ENCODE results near the gene HELZ2.

Gene HELZ2

DNA sequence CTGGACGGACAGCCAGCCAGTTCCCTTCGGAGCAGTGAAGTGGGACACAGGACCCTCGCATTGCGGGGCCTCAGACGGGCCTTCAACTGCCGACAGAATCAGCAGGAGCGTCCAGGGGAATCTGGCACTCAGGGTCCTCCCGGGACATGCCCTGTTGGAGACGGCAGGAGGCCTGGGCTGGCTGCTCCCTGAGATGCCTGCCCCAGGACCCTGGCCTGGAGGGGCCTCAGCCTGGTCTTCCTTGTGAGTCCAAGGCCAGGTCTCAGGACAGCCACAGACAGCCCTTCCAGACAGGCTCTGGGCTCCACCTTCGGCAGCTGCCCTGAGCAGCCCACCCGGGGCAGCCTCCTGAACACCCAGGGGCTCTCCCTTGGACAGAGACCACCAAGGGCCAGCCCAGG, 14.6 kb upstream of the HELZ2 start:
- Histone ChIP-seq H3K27ac (ENCODE audit: low read length) (no peak overlapping the region), H3K4me3 (ENCODE audit: low read length) (no peak overlapping the region), H3K4me1 (ENCODE audit: control insufficient read depth, insufficient read depth, low read length) (no peaks in the 10 kb centered on the region), H3K27me3 (ENCODE audit: control insufficient read depth, insufficient read depth, low read length) (no peaks in the 10 kb centered on the region), H3K9me3 (ENCODE audit: control insufficient read depth, insufficient read depth, low read length) (no peaks in the 10 kb centered on the region), H3K36me3 (ENCODE audit: control insufficient read depth, insufficient read depth, low read length) (peaks cover 18% of the 10 kb centered on the region)
- no peak for DNase-seq (ENCODE audit: low read depth, low spot score)
- WGBS (ENCODE audit: insufficient coverage, insufficient read length), result no CpG with 5 or more reads among the region's 11 CpGs

DNA sequence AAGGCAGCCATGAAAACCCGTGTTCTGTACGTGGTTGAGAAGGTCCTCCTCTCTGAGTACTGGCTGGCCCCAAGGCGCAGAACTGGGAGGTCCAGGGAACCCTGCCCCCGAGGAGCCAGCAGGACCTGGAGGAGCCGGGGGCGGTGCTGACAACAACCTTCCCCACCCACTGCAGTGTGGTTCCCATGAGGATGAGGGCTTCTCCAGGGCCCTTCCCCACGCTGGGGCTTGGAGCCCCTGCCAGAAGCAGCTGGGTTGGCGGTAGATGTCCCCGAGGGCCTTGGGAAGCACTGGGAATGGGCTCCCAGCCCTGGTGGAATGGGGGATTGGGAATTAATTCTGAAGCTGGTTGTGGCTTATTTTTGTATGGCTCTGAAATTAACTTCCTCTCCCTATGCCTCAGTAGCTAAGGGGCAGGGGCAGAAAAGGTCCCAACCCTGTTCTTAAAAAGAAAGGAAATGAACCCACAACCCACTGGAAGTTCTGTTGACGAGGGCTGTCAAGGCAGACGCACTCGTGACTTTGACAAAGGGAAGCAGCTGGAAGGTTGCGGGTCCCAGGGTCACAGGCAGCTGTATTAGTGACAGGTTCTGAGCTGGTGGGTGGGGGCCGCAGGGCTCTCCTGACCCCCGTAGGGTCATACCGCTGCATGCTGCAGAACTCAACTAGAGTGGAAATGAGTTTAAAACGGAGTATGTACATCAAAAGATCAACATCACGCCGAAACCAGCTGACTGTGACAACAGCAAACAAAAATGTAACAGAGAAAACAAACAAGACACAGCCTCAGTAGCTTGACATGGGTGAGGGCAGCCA, 13.9 kb upstream of the HELZ2 start:
- no peak overlapping the region for H3K27ac ChIP-seq (ENCODE audit: low read length)
- whole genome bisulfite sequencing (ENCODE audit: insufficient coverage, insufficient read length), result no CpG with 5 or more reads among the region's 19 CpGs
- no peaks in the 10 kb centered on the region for H3K27me3 ChIP-seq (ENCODE audit: control insufficient read depth, insufficient read depth, low read length)
- peaks cover 18% of the 10 kb centered on the region for H3K36me3 ChIP-seq (ENCODE audit: control insufficient read depth, insufficient read depth, low read length)
- no peaks in the 10 kb centered on the region for H3K4me1 ChIP-seq (ENCODE audit: control insufficient read depth, insufficient read depth, low read length)
- H3K9me3 ChIP-seq (ENCODE audit: control insufficient read depth, insufficient read depth, low read length), result no peaks in the 10 kb centered on the region
- no peak for DNase-seq (ENCODE audit: low read depth, low spot score)
- H3K4me3 ChIP-seq (ENCODE audit: low read length), result no peak overlapping the region

DNA sequence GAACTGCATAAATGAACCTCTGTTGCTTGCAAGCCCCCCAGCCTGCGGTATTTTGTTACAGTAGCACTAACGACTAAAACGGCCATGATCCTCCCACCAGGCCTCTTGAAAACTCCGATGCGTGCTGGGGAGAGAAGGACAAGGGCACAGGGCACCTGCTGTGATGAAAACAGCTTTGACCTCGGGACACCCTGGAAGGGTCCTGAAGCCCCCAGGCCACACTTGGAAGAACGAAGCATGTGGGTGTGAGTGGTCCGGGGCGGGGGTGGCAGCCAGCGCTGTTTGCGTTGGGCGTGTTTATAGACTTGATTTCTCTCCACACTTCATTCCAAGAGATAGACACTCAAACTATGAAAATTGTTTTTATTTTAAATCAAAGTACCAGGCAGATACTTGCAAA, 13.2 kb upstream of the HELZ2 start:
- Histone ChIP-seq H3K4me3 (ENCODE audit: low read length) (no peak overlapping the region), H3K27me3 (ENCODE audit: control insufficient read depth, insufficient read depth, low read length) (no peaks in the 10 kb centered on the region), H3K4me1 (ENCODE audit: control insufficient read depth, insufficient read depth, low read length) (no peaks in the 10 kb centered on the region), H3K9me3 (ENCODE audit: control insufficient read depth, insufficient read depth, low read length) (no peaks in the 10 kb centered on the region), H3K27ac (ENCODE audit: low read length) (no peak overlapping the region), H3K36me3 (ENCODE audit: control insufficient read depth, insufficient read depth, low read length) (peaks cover 16% of the 10 kb centered on the region)
- no CpG with 5 or more reads among the region's 12 CpGs for WGBS (ENCODE audit: insufficient coverage, insufficient read length)
- DNase-seq (ENCODE audit: low read depth, low spot score), result no peak

DNA sequence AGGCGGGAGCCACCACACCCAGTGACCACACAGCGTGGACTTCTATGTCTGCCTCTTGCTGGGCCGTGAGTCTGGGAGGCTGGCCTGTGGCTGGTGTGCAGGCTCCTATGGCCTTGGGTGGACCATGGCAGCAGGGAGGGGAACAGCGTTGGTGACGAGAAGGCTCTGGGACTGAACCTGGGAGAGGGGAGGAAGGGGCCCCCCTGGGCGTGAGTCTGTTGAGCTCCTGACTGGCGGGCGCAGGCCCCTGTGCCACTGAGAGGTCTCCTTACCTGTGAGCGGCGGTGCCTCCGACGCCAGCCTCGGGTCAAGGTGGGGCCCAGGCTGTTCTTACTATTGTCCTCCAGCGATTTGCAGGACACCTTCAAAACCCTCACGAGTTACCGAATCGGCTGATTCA, 12.8 kb upstream of the HELZ2 start:
- Histone ChIP-seq H3K27ac (ENCODE audit: low read length) (no peak overlapping the region), H3K4me3 (ENCODE audit: low read length) (no peak overlapping the region), H3K4me1 (ENCODE audit: control insufficient read depth, insufficient read depth, low read length) (no peaks in the 10 kb centered on the region), H3K36me3 (ENCODE audit: control insufficient read depth, insufficient read depth, low read length) (peaks cover 14% of the 10 kb centered on the region), H3K27me3 (ENCODE audit: control insufficient read depth, insufficient read depth, low read length) (no peaks in the 10 kb centered on the region), H3K9me3 (ENCODE audit: control insufficient read depth, insufficient read depth, low read length) (no peaks in the 10 kb centered on the region)
- no peak for DNase-seq (ENCODE audit: low read depth, low spot score)
- WGBS (ENCODE audit: insufficient coverage, insufficient read length), result no CpG with 5 or more reads among the region's 17 CpGs

DNA sequence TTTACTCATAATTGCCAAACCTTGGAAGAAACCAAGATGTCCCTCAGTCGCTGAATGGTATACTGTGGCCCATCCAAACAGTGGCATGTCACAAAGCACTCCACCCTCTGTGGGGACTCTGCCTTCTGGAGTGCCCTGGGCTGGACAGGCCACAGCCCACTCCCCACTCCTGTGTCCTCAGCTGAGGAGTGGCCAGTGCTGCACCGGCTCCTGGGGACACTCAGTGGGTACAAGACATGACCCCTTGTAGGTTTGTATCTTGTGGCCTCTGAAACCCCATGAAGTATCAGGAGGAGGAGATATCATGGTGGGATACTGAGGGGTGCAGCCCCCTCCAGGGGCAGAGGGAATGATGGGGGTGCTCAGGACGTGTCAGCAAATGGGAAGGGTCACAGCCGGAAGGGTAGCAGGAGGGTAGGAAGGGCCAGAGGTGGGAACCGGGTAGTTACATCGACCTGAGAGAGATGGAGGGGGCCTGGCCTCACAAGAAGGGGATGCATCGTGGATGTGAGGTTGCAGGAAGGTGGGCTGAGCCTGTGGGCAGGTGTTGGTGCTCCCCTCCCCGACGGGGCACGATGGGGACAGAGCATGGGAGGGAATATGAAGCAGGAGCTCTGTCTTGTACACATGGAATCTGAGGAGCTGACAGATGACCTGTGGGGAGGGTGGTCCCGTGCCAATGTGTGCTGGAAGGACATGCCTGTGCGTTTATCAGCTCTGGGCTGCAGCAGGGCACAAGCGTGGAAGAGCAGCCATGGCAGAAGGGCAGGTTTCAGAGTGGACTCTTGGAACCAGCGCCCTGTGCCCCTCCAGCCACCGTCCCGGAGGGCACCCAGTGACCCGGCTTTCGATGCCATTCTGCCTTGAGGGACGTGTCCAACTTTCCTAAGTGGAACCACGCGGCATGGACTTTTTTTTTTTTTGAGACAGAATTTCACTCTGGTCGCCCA, 11.9 kb upstream of the HELZ2 start:
- no peak for DNase-seq (ENCODE audit: low read depth, low spot score)
- Histone ChIP-seq H3K36me3 (ENCODE audit: control insufficient read depth, insufficient read depth, low read length) (peaks cover 11% of the 10 kb centered on the region), H3K27me3 (ENCODE audit: control insufficient read depth, insufficient read depth, low read length) (no peaks in the 10 kb centered on the region), H3K4me3 (ENCODE audit: low read length) (no peak overlapping the region), H3K27ac (ENCODE audit: low read length) (no peak overlapping the region), H3K4me1 (ENCODE audit: control insufficient read depth, insufficient read depth, low read length) (no peaks in the 10 kb centered on the region), H3K9me3 (ENCODE audit: control insufficient read depth, insufficient read depth, low read length) (no peaks in the 10 kb centered on the region)
- WGBS (ENCODE audit: insufficient coverage, insufficient read length), result no CpG with 5 or more reads among the region's 22 CpGs

DNA sequence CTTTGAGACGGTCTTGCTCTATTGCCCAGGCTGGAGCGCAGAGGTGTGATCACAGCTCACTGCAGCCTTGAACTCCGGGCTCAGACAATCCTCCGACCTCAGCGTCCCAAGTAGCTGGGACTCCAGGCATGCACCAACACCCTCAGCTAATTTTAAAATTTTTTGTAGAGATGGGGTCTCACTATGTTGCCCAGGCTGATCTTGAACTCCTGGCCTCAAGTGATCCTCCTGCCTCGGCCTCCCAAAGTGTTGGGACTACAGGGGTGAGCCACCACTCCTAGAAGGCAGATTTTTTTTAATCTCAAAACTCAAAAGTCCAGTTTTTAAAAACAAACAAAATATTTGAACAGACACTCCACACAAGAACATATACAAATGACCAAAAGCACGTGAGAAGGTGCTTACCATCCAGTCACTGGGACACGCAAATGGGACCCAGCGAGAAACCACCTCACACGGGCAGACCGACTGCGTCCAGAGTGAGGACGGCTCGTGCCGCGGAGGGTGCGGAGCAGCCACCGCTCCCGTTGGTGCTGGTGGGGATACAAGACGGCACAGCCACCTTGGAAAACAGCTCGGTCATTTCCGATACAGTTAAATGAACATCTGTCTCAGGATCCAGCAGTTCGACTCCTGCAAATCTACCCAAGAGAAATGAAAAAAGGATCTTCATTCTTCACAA, 8.5 kb upstream of the HELZ2 start:
- Histone ChIP-seq H3K27me3 (ENCODE audit: control insufficient read depth, insufficient read depth, low read length) (no peaks in the 10 kb centered on the region), H3K9me3 (ENCODE audit: control insufficient read depth, insufficient read depth, low read length) (no peaks in the 10 kb centered on the region), H3K4me3 (ENCODE audit: low read length) (no peak overlapping the region), H3K27ac (ENCODE audit: low read length) (no peak overlapping the region), H3K36me3 (ENCODE audit: control insufficient read depth, insufficient read depth, low read length) (no peaks in the 10 kb centered on the region), H3K4me1 (ENCODE audit: control insufficient read depth, insufficient read depth, low read length) (no peaks in the 10 kb centered on the region)
- no CpG with 5 or more reads among the region's 23 CpGs for WGBS (ENCODE audit: insufficient coverage, insufficient read length)
- DNase-seq (ENCODE audit: low read depth, low spot score), result no peak

DNA sequence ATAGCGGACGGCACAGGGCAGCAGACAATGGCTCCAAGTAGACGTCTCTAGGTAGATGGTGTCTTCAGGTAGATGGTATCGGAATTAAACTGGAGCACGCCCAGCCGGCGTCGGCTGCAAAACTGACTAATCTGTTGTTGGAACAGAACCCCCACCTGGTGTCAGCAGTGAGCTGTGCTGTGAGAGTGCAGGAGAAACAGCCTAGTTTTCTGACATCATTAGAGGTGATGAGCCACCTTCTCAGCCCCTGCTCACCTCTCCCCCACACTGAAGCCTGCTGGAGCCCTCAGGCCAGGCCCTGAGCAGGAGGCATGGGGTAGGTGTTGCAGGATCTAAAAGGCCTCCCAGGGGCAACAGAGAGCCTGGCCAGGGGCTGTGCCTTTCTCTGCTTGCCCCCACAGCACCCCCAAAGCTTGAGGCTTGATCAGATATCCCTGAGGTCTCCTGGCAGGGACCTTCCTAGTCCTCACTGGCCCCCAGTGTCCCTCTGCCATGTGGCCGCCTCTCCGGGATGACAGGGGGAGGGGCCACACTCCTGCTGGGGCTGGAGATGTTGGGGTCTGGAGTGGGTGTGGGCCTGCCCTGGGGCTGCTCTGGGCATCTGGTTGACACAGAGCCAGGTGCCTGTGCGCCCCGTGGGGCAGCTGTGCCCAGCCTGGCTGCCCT, 6.9 kb upstream of the HELZ2 start:
- no peaks in the 10 kb centered on the region for H3K27me3 ChIP-seq (ENCODE audit: control insufficient read depth, insufficient read depth, low read length)
- H3K36me3 ChIP-seq (ENCODE audit: control insufficient read depth, insufficient read depth, low read length), result no peaks in the 10 kb centered on the region
- no peak for DNase-seq (ENCODE audit: low read depth, low spot score)

DNA sequence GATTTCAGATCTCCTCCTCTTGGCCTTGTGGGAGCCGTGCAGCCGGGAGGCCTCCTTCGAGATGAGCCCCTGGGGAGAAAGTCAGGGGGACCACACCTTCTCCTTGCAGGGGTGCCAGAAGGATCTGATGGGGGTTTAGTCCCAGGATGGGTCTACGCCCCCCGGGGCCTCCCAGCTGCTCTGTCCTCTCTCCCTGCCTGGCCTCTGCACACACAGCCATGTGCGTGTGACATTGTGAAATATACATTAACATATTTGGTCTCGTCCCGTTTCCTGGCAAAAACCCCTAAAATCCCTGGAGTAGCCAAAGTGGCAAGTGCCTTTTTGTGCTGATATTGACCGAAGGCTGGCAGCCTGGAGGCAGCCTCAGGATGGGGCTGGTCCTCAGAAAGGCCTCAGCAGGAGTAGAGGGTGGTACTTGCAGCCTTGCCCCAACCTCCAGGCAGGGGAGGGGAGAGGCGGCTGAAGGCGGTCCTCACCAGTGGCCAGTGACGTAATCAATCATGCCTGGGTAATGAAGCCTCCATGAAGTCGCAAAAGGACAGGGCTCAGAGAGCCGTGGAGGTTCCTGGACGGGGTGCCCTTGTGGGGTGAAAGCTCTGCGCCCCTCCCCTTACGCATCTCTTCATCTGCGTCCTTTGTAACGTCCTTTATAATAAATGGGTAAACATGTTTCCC, 5.1 kb upstream of the HELZ2 start:
- WGBS (ENCODE audit: insufficient coverage, insufficient read length), result no CpG with 5 or more reads among the region's 19 CpGs
- H3K36me3 ChIP-seq (ENCODE audit: control insufficient read depth, insufficient read depth, low read length), result no peaks in the 10 kb centered on the region

More for the DNA sequence above, 6.9 kb upstream of the HELZ2 start:
- H3K4me1 ChIP-seq (ENCODE audit: control insufficient read depth, insufficient read depth, low read length), result no peaks in the 10 kb centered on the region
- no peaks in the 10 kb centered on the region for H3K9me3 ChIP-seq (ENCODE audit: control insufficient read depth, insufficient read depth, low read length)
- no peak overlapping the region for H3K27ac ChIP-seq (ENCODE audit: low read length)
- H3K4me3 ChIP-seq (ENCODE audit: low read length), result no peak overlapping the region
- no CpG with 5 or more reads among the region's 12 CpGs for WGBS (ENCODE audit: insufficient coverage, insufficient read length)

DNA sequence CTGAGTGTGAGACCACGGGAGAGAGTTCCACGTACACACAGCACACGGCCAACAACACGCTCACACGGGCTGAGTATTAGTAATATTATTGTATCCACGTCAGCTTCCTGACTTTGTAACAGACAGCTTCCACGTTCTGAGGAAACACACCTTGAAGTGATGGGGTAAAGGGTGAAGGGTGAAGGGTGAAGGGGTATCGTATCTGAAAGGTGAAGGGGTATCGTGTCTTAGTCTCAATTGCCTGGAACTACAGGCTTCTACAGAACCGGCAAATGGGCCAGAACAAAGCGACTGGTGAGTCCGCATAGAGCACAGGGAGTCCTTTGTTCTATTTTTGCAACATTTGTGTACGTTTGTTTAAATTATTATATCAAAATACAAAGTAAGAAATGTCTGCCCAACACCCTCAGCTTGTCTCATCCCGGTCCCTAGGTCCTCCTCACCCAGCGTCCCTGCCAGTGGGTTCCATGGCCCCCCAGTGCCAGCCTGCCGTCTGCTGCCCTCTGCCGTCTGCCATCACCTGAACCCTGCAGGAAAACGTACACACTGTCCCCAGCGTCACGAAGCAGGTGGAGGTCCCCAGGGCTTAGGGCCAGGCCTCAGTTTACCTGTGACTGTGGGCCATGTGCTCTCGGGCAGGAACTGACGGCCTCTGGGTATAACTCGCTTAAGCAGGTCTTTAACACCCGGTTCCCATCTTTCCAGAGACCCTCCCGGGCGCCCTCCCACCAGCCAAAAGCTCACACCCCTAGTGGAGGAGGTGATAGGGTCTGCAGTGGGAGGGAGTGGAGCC, 4.4 kb upstream of the HELZ2 start:
- WGBS (ENCODE audit: insufficient coverage, insufficient read length), result no CpG with 5 or more reads among the region's 26 CpGs
- no peak for DNase-seq (ENCODE audit: low read depth, low spot score)

More for the DNA sequence above, 5.1 kb upstream of the HELZ2 start:
- H3K4me3 ChIP-seq (ENCODE audit: low read length), result no peak overlapping the region
- H3K4me1 ChIP-seq (ENCODE audit: control insufficient read depth, insufficient read depth, low read length), result peaks cover 2% of the 10 kb centered on the region; the same call in 1 of the 2 replicates
- no peak for DNase-seq (ENCODE audit: low read depth, low spot score)
- no peaks in the 10 kb centered on the region for H3K9me3 ChIP-seq (ENCODE audit: control insufficient read depth, insufficient read depth, low read length)
- H3K27ac ChIP-seq (ENCODE audit: low read length), result no peak overlapping the region
- no peaks in the 10 kb centered on the region for H3K27me3 ChIP-seq (ENCODE audit: control insufficient read depth, insufficient read depth, low read length)

More for the DNA sequence above, 4.4 kb upstream of the HELZ2 start:
- no peak overlapping the region for H3K27ac ChIP-seq (ENCODE audit: low read length)
- H3K9me3 ChIP-seq (ENCODE audit: control insufficient read depth, insufficient read depth, low read length), result no peaks in the 10 kb centered on the region
- no peaks in the 10 kb centered on the region for H3K36me3 ChIP-seq (ENCODE audit: control insufficient read depth, insufficient read depth, low read length)
- peaks cover 2% of the 10 kb centered on the region; the same call in 1 of the 2 replicates for H3K4me1 ChIP-seq (ENCODE audit: control insufficient read depth, insufficient read depth, low read length)
- no peak overlapping the region for H3K4me3 ChIP-seq (ENCODE audit: low read length)
- H3K27me3 ChIP-seq (ENCODE audit: control insufficient read depth, insufficient read depth, low read length), result no peaks in the 10 kb centered on the region
